PFSK-1 (cell line): Measurements from ENCODE around the gene SYCP3.

Experiments
- FOXP2 ChIP-seq: optimal IDR thresholded peaks from 2 replicates; pipeline ENCODE3; 2011; ENCODE audit warnings: borderline replicate concordance, control low read depth, inconsistent platforms; ENCODE audit not compliant: insufficient read depth; ENCODE audit errors: extremely low read length, extremely low read depth
- POLR2AphosphoS5 ChIP-seq: IDR thresholded peaks from 2 replicates; pipeline ENCODE4 v1.6.1; 2012; ENCODE audit warnings: low read depth, mild to moderate bottlenecking, control low read depth, low read length, moderate library complexity
- SIN3A ChIP-seq: IDR thresholded peaks from 2 replicates; pipeline ENCODE4 v1.6.1; 2012; ENCODE audit warnings: mild to moderate bottlenecking, low read length, moderate library complexity, borderline replicate concordance; ENCODE audit not compliant: insufficient read depth
- TAF1 ChIP-seq: IDR thresholded peaks from 2 replicates; pipeline ENCODE4 v1.6.1; 2012; ENCODE audit warnings: low read length, control low read depth, borderline replicate concordance; ENCODE audit not compliant: insufficient read depth
- TF ChIP-seq, protein P1 (sequence below), 2 experiments: IDR thresholded peaks; 2 replicates each; pipeline versions ENCODE4 v1.6.1 to v1.8.0; 2011 to 2012; ENCODE audit warnings: low read depth in 2 of 2, low read length in 2 of 2, control low read depth in 1 of 2, inconsistent platforms in 1 of 2, mild to moderate bottlenecking in 1 of 2, moderate library complexity in 1 of 2; ENCODE audit not compliant: insufficient read depth in 1 of 2

The SYCP3 gene

DNA sequence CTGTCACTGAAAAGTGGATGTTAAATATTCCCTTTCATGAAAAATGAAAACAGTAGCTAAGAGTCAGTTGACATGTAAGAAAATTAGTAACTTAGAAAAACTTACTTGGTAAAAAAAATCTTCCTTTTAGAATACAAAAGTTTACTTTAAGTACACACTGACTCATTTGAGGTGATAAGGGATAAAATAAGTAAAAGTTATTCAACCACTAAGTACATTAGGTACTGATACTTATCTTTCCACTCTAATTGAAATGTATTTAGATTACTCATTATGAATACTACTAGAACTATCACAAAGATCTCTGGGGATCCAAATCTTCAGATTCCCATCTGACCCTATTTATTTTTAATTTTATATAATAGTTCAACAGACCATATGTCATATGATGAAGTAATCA, 12.2 kb downstream of the SYCP3 start:
- TF ChIP-seq, protein P1, sequence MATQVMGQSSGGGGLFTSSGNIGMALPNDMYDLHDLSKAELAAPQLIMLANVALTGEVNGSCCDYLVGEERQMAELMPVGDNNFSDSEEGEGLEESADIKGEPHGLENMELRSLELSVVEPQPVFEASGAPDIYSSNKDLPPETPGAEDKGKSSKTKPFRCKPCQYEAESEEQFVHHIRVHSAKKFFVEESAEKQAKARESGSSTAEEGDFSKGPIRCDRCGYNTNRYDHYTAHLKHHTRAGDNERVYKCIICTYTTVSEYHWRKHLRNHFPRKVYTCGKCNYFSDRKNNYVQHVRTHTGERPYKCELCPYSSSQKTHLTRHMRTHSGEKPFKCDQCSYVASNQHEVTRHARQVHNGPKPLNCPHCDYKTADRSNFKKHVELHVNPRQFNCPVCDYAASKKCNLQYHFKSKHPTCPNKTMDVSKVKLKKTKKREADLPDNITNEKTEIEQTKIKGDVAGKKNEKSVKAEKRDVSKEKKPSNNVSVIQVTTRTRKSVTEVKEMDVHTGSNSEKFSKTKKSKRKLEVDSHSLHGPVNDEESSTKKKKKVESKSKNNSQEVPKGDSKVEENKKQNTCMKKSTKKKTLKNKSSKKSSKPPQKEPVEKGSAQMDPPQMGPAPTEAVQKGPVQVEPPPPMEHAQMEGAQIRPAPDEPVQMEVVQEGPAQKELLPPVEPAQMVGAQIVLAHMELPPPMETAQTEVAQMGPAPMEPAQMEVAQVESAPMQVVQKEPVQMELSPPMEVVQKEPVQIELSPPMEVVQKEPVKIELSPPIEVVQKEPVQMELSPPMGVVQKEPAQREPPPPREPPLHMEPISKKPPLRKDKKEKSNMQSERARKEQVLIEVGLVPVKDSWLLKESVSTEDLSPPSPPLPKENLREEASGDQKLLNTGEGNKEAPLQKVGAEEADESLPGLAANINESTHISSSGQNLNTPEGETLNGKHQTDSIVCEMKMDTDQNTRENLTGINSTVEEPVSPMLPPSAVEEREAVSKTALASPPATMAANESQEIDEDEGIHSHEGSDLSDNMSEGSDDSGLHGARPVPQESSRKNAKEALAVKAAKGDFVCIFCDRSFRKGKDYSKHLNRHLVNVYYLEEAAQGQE (IDR thresholded peaks at IDR 0.05; ENCODE audit: insufficient read depth in 1 of 2, low read depth in 2 of 2, low read length in 2 of 2): no peak
- TF ChIP-seq TAF1 (no peak), SIN3A (no peak), FOXP2 (no peak), POLR2AphosphoS5 (no peak)

GRCh38 chr12:101722392-101722791, 16.9 kb downstream of the SYCP3 start:
- TF ChIP-seq SIN3A (no peak), FOXP2 (no peak), POLR2AphosphoS5 (no peak), TAF1 (no peak)
- TF ChIP-seq, protein P1 (IDR thresholded peaks at IDR 0.05; ENCODE audit: insufficient read depth in 1 of 2, low read depth in 2 of 2, low read length in 2 of 2): no peak

DNA sequence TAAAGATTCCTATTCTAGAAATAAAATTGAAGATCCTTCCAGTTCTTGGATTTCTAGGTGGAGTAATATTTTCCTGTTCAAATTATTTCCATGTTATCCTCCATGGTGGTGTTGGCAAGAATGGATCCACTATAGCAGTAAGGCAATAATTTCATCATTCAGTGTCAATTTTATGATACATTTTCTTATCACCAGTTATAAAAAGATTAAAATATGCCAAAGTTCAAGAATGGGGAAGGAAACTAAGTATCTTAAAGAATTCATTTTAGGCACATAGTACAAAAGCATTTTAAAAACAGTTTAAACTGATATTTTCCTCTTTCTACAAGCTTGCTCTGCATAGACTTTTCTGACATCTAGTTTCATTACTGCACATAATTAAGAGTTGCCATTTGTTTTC, 19.1 kb downstream of the SYCP3 start:
- TF ChIP-seq SIN3A: no peak
- TF ChIP-seq FOXP2: no peak
- TF ChIP-seq POLR2AphosphoS5: no peak
- TF ChIP-seq, protein P1 (IDR thresholded peaks at IDR 0.05; ENCODE audit: insufficient read depth in 1 of 2, low read depth in 2 of 2, low read length in 2 of 2): no peak
- TF ChIP-seq TAF1: no peak

GRCh38 chr12:101719566-101719965, 19.7 kb downstream of the SYCP3 start:
- TF ChIP-seq FOXP2 (no peak), POLR2AphosphoS5 (no peak), SIN3A (no peak), TAF1 (no peak)
- TF ChIP-seq, protein P1 (IDR thresholded peaks at IDR 0.05; ENCODE audit: insufficient read depth in 1 of 2, low read depth in 2 of 2, low read length in 2 of 2): no peak
